Measurements from ENCODE around the gene PPP1R12C. TPM values are rescaled to one million over a fixed set of nuclear protein-coding genes. Genes with fewer than 3 reads are reported as not detected.

The PPP1R12C gene
- total RNA-seq, 1 donor from 2014 or later: 110 TPM

- Mint-ChIP-seq H3K4me1 (ENCODE audit: low read depth) (no peaks in the 10 kb centered on the region), H3K27ac (no peak overlapping the region), H3K4me3 (ENCODE audit: low read depth) (no peak overlapping the region), H3K27me3 (no peaks in the 10 kb centered on the region), H3K36me3 (ENCODE audit: insufficient read depth) (no peaks in the 10 kb centered on the region), H3K9me3 (ENCODE audit: low read depth) (no peaks in the 10 kb centered on the region)
- no peak for DNase-seq (ENCODE audit: low spot score, unreplicated experiment)
- TF ChIP-seq, protein P1, sequence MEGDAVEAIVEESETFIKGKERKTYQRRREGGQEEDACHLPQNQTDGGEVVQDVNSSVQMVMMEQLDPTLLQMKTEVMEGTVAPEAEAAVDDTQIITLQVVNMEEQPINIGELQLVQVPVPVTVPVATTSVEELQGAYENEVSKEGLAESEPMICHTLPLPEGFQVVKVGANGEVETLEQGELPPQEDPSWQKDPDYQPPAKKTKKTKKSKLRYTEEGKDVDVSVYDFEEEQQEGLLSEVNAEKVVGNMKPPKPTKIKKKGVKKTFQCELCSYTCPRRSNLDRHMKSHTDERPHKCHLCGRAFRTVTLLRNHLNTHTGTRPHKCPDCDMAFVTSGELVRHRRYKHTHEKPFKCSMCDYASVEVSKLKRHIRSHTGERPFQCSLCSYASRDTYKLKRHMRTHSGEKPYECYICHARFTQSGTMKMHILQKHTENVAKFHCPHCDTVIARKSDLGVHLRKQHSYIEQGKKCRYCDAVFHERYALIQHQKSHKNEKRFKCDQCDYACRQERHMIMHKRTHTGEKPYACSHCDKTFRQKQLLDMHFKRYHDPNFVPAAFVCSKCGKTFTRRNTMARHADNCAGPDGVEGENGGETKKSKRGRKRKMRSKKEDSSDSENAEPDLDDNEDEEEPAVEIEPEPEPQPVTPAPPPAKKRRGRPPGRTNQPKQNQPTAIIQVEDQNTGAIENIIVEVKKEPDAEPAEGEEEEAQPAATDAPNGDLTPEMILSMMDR (IDR thresholded peaks at IDR 0.05; ENCODE audit: unreplicated experiment): no peak
Observed at GRCh38 chr19:55041244-55041626, 76.2 kb downstream of the PPP1R12C start.

Small RNA genes within 50 kb of the gene (microRNA-seq; reads per million reads assigned to microRNA genes)
- not detected for gene MIR7975 (ENCODE audit: borderline number of aligned reads, unreplicated experiment)

Other genes starting within 250 kb of the PPP1R12C start
- not detected in 2 replicates for gene FCAR, start 243.4 kb downstream of the PPP1R12C start, total RNA-seq
- gene NCR1, start 211.5 kb downstream of the PPP1R12C start, total RNA-seq: not detected in 2 replicates
- gene NLRP7, start 170.1 kb downstream of the PPP1R12C start, total RNA-seq: not detected in 2 replicates
- gene NLRP2, start 151.3 kb downstream of the PPP1R12C start, total RNA-seq: 73.2 and 82.1 TPM in 2 replicates
- gene GP6, start 79.4 kb downstream of the PPP1R12C start, total RNA-seq: 0.18 and 0.34 TPM in 2 replicates
- gene RDH13, start 54.5 kb downstream of the PPP1R12C start, total RNA-seq: 11.8 and 12.0 TPM in 2 replicates
- gene EPS8L1, start 41.8 kb downstream of the PPP1R12C start, total RNA-seq: 14.4 and 21.5 TPM in 2 replicates
- gene TNNT1, start 31.6 kb upstream of the PPP1R12C start, total RNA-seq: 4.6 and 5.5 TPM in 2 replicates
- 5.5 and 6.0 TPM in 2 replicates for gene TNNI3, start 40.1 kb upstream of the PPP1R12C start, total RNA-seq
- 14.9 and 18.4 TPM in 2 replicates for gene DNAAF3, start 49.0 kb upstream of the PPP1R12C start, total RNA-seq
- 4.3 and 4.8 TPM in 2 replicates for gene SYT5, start 62.7 kb upstream of the PPP1R12C start, total RNA-seq
- 0.43 and 1.6 TPM in 2 replicates for gene PTPRH, start 91.9 kb upstream of the PPP1R12C start, total RNA-seq
- gene TMEM86B, start 111.1 kb upstream of the PPP1R12C start, total RNA-seq: 10.0 and 12.0 TPM in 2 replicates
- 70.9 and 72.3 TPM in 2 replicates for gene PPP6R1, start 141.4 kb upstream of the PPP1R12C start, total RNA-seq
- 46.1 and 46.9 TPM in 2 replicates for gene HSPBP1, start 162.5 kb upstream of the PPP1R12C start, total RNA-seq
- gene BRSK1, start 166.4 kb upstream of the PPP1R12C start, total RNA-seq: 67.6 and 68.7 TPM in 2 replicates
- not detected in 2 replicates for gene TMEM150B, start 207.7 kb upstream of the PPP1R12C start, total RNA-seq
- 68.4 and 68.6 TPM in 2 replicates for gene KMT5C, start 222.2 kb upstream of the PPP1R12C start, total RNA-seq
- not detected in 2 replicates for gene COX6B2, start 237.1 kb upstream of the PPP1R12C start, total RNA-seq
- 0.09 TPM in 1 of 2 replicates, not detected in the other for gene GARIN5B, start 245.6 kb upstream of the PPP1R12C start, total RNA-seq

Measured in progenitor cell of endocrine pancreas (in vitro differentiated cells).